Mucosa of stomach (tissue), 1 donor: Measurements from ENCODE around the gene SLC38A3.
A peak's percentile ranks its signal among the peaks of the same experiment; 100 is the strongest.

Experiments used
- H3K27me3 ChIP-seq: one replicate; pipeline ENCODE4 v1.7.0; 2013; ENCODE audit warnings: mild to moderate bottlenecking, low read length; ENCODE audit not compliant: control insufficient read depth, insufficient read depth
- H3K36me3 ChIP-seq: one replicate; pipeline ENCODE4 v1.7.0; 2013; ENCODE audit warnings: low read length; ENCODE audit not compliant: control insufficient read depth, insufficient read depth
- H3K4me1 ChIP-seq: one replicate; pipeline ENCODE4 v1.7.0; 2013; ENCODE audit warnings: mild to moderate bottlenecking, low read length; ENCODE audit not compliant: control insufficient read depth, insufficient read depth
- H3K4me3 ChIP-seq: one replicate; pipeline ENCODE4 v1.7.0; 2013; ENCODE audit warnings: low read length
- H3K9ac ChIP-seq: one replicate; pipeline ENCODE4 v1.7.0; 2013; ENCODE audit warnings: mild to moderate bottlenecking, low read length, moderate library complexity
- H3K9me3 ChIP-seq: one replicate; pipeline ENCODE4 v1.7.0; 2013; ENCODE audit warnings: mild to moderate bottlenecking, low read length, moderate library complexity; ENCODE audit not compliant: control insufficient read depth
- donor health status: Pancreatic carcinoma.

Gene SLC38A3

GRCh38 chr3:50265571-50265970, 60.5 kb downstream of the SLC38A3 start:
- no peak overlapping the region for H3K4me3 ChIP-seq

GRCh38 chr3:50266017-50266416, 60.9 kb downstream of the SLC38A3 start:
- Histone ChIP-seq H3K27me3 (no peaks in the 10 kb centered on the region), H3K4me1 (peaks cover 73% of the 10 kb centered on the region), H3K4me3 (no peak overlapping the region), H3K9ac (peak overlapping the region; percentile 93), H3K36me3 (no peaks in the 10 kb centered on the region), H3K9me3 (no peaks in the 10 kb centered on the region)

More at GRCh38 chr3:50265571-50265970, 60.5 kb downstream of the SLC38A3 start:
- Histone ChIP-seq H3K27me3 (no peaks in the 10 kb centered on the region), H3K4me1 (peaks cover 73% of the 10 kb centered on the region), H3K36me3 (no peaks in the 10 kb centered on the region), H3K9me3 (no peaks in the 10 kb centered on the region), H3K9ac (peak overlapping the region; percentile 93)

GRCh38 chr3:50266836-50267235, 61.8 kb downstream of the SLC38A3 start:
- H3K9me3 ChIP-seq: no peaks in the 10 kb centered on the region
- H3K9ac ChIP-seq: peak overlapping the region; percentile 93
- no peaks in the 10 kb centered on the region for H3K36me3 ChIP-seq
- H3K4me3 ChIP-seq: peak overlapping the region; percentile 66
- no peaks in the 10 kb centered on the region for H3K27me3 ChIP-seq
- peaks cover 77% of the 10 kb centered on the region for H3K4me1 ChIP-seq

- Histone ChIP-seq H3K36me3 (no peaks in the 10 kb centered on the region), H3K27me3 (no peaks in the 10 kb centered on the region), H3K4me3 (peak overlapping the region; percentile 66), H3K9ac (peak overlapping the region; percentile 93), H3K9me3 (no peaks in the 10 kb centered on the region), H3K4me1 (peaks cover 77% of the 10 kb centered on the region)
These were observed 62.3 kb downstream of the SLC38A3 start for GRCh38 chr3:50267280-50267913.

GRCh38 chr3:50268276-50268675, 63.2 kb downstream of the SLC38A3 start:
- H3K27me3 ChIP-seq: no peaks in the 10 kb centered on the region
- H3K4me1 ChIP-seq: peaks cover 81% of the 10 kb centered on the region
- peak overlapping the region; percentile 66 for H3K4me3 ChIP-seq

GRCh38 chr3:50268703-50269451, 63.8 kb downstream of the SLC38A3 start, which contains the start of gene SEMA3B:
SEMA3B (plus strand) TSS chr3:50269147; CDS start chr3:50269241, 94 bp downstream.
- peak within 1 kb of the TSS; percentile 71 for H3K4me3 ChIP-seq
- peaks cover 83% of the 10 kb centered on the region for H3K4me1 ChIP-seq
- H3K27me3 ChIP-seq: no peaks in the 10 kb centered on the region
- no peaks in the 10 kb centered on the region for H3K36me3 ChIP-seq
- H3K9ac ChIP-seq: peak within 1 kb of the TSS; percentile 93
- no peaks in the 10 kb centered on the region for H3K9me3 ChIP-seq

More at GRCh38 chr3:50268276-50268675, 63.2 kb downstream of the SLC38A3 start:
- Histone ChIP-seq H3K9ac (peak overlapping the region; percentile 93), H3K9me3 (no peaks in the 10 kb centered on the region), H3K36me3 (no peaks in the 10 kb centered on the region)

- Histone ChIP-seq H3K9me3 (no peaks in the 10 kb centered on the region), H3K4me3 (peak overlapping the region; percentile 71), H3K36me3 (no peaks in the 10 kb centered on the region), H3K9ac (peak overlapping the region; percentile 90), H3K4me1 (peaks cover 84% of the 10 kb centered on the region), H3K27me3 (no peaks in the 10 kb centered on the region)
These were observed 64.4 kb downstream of the SLC38A3 start for GRCh38 chr3:50269460-50269859.

GRCh38 chr3:50269977-50270413, 64.9 kb downstream of the SLC38A3 start:
- Histone ChIP-seq H3K4me3 (peak overlapping the region; percentile 71), H3K9ac (peak overlapping the region; percentile 90), H3K36me3 (no peaks in the 10 kb centered on the region), H3K9me3 (no peaks in the 10 kb centered on the region), H3K27me3 (no peaks in the 10 kb centered on the region), H3K4me1 (peaks cover 82% of the 10 kb centered on the region)

- Histone ChIP-seq H3K9me3 (no peaks in the 10 kb centered on the region), H3K4me3 (peak overlapping the region; percentile 71), H3K9ac (peak overlapping the region; percentile 90), H3K4me1 (peaks cover 76% of the 10 kb centered on the region), H3K36me3 (no peaks in the 10 kb centered on the region), H3K27me3 (no peaks in the 10 kb centered on the region)
These were observed 65.6 kb downstream of the SLC38A3 start for GRCh38 chr3:50270422-50271224.
